Stimulated activated CD4-positive, alpha-beta T cell treated with anti-CD3 and anti-CD28 coated beads, Interleukin-15, amount 100 ng/mL, for 1 hour (primary cell): Measurements from ENCODE around the gene GULP1.

Experiments
- DNase-seq, 2 donors: peaks; one replicate each; pipeline ENCODE4 v3.0.0-alpha.2; 2020; ENCODE audit warnings: low read depth in 1 of 2, low spot score in 1 of 2

GULP1 gene

DNA sequence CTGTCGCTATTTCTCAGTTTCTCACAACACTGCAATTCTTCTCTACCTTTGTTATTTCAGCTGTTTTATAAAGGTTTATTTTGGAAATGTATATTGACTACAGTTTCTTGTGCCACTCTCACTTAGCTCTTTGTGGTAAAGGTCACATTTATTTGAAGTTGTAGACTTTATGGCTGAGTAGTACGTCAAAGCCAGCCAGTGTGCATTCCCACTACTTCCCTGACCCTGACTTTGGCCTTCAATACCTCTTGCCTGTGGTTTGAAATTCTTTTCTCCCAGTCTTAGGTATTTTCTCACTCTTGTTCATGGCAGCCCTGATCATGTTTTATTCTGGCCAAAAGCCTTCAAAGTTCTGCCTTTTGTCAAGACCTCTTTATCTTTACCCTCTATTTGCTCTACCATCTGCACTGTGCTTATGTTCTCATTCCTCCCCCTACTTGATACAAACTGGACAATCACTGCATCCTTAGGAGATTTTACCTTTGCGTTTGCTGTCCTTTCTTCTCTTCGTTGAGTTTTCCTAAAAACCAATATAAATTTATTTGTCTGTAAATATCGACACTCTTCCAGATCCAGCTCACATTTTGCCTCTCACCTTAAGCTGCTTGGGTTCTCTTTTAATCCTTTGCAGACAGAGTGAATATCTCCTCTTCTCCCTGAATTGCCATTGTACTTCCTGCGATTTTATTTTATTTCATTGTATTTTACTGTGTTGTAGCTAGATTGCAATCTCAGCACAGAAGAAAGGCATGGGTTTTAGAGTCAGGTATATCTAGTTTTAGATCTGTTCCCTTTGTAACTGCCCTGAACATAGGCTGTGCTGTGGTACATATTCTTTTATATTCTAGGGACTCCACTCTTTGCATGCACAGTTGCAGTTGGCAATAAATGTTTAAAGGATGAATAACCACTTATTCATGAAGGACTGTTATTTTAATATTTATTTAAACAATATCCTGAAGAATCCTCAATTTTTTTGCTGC, 31.2 kb downstream of the GULP1 start:
- DNase-seq, result no peak

DNA sequence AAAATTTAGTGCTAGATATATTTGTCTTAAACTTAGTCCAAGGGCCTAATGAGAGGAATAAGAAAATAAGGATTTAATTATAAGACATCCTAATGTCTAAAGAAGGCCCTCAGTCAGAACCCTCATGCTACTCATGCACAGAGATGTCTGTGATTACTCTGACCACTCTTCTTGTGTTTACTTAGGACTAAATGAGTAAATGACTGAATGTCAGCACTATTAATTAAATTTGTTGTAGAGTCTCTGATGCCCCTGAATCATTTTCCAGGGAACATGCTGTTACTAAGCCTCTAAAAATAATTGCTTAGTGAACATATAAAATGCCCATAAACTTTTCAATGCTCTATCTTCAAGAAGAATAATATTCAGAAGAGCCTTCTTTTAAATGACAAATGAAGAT, 32.4 kb downstream of the GULP1 start:
- DNase-seq, result no peak

DNA sequence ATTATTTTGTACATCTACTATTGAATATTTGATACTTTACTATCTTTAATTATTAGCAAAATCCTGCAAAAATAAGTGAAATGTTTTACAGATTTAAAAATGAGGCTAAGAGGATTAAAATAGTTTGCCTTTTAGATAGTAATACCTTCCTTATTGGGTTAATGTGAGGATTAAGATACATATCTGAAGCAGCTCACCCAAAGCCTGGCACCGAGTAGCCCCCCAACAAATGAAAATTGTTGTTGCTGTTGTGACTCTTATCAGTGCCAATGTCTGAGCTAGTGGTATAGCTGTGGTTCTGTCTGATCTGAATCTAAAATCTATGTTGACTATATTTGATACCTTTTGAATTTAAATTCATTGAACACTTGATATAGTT, 34.6 kb downstream of the GULP1 start:
- DNase-seq, result no peak

DNA sequence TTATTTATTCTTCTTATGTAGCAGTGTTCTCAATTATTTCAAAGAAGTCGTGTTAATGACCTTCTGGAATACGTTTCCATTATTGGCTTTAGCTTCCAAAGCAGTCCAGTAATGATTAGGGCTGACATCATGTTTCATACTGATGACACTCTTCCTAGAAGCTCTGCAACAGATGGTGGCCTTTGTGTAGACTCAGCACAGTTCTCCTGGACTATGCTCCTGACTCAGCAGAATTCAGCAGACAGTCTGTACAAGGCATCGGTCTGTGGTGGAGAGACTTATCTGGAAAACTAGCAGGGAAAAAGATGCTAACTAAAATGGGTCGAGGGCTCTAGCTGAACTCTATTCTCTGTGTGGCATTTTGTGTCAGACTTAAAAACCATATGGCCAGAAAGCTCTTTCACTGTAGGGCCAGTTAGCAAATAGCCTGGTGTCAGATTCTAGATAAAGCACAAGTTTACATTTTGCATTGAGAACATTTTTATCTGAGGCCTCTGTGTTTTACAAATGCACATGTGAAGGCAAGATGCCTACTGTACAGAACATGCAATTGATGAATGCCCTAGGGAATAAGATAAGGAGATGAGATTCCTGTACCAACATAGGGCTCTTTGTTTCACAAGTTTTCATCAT, 35.1 kb downstream of the GULP1 start:
- DNase-seq, result no peak

DNA sequence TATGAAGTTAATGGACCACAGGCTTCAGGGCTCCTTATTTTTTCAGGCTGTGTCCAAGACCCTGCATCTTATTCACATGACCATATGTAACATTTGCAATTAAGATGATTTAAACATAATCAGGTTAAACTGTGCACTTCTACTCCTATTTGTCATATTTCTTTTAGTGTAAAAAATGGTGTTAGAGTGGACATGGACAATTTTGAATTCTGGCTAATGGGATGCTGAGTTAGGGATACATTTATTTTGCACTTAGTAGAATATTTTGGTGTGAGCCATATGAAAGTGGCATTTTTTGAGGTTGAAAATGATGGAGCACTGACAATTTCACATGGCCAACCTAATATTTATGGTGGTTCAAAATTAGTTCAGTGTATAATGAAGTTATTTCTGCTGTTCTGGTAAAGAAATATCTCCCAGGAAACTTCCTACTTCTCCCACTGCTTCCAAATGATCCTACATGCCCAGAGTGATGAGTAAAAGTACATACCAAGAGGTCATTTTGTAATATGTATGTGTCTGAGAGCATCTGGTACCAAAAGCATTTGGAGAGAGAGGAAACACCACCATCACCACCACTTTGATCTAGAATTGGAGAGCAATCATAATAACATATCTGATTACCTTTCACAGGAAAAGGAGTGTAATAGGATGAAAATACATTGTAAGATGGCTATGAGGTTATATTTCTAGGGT, 36.0 kb downstream of the GULP1 start:
- no peak for DNase-seq

DNA sequence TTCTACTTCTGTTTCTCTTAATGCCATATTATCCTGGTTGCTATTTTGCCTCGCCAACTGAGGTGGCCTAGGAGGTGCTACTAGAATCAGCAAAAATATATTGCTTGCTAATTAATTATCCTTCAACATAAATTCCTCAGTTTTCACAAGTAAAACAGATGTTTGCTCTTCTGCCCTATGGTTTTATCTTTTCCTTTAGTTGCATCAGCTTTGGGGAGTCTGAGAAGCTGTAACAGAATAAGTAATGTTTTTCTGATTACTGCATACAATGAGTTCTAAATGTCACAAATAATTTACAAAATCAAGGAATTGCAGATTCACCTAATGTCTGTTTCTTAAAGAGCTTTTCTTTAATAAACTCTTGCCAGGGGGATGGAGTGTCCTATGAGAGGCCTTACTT, 36.7 kb downstream of the GULP1 start:
- DNase-seq, result no peak

DNA sequence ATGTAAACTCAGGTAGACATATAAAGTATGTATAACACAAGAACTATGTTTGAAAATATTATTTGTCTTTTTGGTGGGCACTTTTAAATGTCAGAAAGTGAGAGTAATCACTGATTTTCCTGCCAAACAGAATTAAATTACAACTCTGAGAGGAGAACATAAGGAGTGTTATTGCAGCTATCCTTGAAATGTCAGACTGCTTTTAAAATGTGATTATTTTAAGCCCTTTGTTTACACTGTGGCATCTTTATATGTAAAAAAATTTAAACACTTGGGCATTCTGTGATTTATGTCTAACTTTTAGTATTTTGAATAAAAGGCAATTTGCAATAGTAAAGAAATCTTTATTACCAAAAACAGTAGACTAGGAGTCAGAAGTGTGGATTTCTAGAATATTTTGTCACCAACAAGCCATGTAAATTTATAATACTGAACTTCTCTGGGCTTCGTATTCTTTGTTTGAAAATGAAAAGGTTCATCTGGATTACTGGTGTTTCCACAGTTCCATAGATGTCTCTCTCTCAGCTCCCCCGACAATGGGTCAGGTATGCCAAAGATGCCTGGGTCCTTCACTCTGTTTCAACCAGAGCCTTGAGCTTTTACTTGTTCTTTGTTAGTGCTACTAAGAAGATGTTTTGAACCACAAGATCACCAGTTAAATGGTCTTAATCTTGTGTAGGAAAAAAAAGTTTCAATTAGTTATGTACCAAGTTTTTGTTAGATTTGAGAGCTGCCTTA, 38.8 kb downstream of the GULP1 start:
- DNase-seq, result no peak

DNA sequence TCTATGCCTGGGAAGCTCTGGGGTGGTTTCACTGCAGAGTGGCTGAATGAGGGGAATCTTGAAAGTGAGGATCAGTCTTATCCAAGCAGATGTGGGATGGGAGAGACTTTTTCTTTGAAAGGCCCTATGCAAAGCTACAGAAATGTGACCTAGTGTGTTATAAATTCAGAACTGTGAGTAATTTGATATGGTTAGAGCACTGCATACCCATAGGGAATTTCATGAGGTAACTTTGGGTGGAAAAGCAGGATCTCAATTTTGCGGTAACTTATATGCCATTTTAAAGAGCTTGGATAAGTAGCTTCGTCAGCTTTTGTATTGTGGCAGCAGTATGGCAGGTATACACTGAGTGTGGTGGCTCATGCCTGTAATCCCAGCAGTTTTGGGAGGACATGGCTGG, 40.9 kb downstream of the GULP1 start:
- no peak for DNase-seq

DNA sequence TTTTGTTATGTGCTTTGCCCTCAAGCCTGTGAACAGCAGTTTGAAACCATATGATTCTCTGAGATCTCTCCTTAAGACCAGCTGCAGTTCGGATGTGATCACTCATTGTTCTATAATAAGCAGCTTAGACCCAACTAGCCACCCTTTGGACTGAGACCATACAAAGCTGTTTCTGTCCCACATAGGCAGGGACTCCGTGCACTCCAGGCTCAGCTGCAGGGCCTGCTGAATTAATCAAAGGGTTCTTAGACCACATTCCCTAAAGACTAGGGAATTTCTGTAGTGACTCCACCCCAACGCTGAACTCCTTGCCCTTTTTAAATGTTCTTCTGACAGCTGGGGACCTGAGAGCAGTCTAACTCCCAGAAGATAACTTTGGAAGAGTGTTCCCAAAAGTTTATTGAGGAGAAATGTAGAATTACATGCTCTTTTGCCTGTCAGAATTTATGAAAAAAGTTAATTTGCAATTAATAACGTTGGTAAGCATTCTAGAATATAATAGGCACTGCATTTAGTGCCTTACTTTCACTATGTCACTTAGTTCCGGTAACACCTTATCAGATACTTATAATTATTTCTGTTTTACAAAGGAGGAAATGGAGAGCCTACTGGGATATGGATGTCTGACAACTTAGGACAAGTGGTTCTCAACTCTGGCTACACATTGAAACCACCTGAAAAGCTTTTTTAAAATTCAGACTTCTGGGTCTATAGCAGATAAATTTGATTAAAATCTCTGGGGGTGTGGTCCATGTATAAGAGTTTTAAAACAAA, 42.3 kb downstream of the GULP1 start:
- DNase-seq, result no peak

DNA sequence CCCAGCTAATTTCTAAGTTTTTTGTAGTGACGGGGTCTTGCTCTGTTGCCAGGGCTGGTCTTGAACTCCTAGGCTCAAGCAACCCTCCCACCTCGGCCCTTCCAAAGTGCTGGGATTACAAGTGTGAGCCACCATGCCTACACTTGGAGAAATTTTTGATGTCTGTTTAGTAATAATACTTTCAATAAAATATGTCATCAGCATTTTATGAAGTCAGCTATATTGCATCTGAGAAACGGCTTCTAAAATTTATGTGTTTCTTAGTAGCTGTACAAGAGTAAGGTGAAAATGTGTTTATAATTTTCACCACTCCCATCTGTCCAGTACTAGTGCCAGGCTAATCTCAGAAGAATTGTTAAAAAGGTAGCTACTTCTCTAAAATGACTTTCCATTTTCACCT, 46.8 kb downstream of the GULP1 start:
- DNase-seq, result no peak

DNA sequence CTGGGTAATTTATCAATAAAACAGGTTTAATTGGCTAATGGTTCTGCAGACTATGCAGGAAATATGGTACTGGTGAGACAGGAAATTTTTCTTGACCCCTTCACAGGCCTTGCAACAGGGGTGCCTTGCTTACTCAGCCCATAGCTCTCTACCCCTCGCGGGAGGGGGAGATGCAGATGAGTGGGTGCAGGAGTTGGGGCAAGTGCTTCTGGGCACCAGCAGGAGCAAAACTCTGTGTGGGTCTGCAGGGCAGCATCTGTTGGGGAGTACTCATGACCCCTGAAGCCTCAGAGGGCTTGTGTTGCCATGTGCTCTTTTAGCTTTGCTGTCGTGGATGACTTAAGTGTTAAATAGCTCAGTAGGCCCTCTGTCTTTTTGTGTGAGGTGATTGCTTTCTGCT, 48.6 kb downstream of the GULP1 start:
- DNase-seq, result no peak

DNA sequence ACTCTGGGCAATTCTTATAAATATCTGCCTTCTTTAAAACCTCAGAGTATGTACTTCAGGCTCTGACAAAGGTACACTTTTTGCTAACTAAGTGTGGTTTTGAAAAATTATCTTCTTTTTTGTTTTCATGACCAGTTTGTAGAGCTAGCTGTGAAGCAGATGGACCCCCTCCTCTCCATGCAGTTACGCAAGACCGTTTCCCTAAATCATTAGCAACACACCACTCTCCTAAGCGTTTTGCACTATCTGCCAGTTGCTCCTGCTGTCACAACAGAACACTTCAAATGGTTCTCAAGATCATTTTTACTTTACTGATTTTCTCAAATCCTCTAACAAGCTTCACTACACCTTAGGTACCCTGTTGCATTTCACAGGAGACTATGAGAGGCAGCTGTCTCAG, 53.3 kb downstream of the GULP1 start:
- DNase-seq, result no peak

DNA sequence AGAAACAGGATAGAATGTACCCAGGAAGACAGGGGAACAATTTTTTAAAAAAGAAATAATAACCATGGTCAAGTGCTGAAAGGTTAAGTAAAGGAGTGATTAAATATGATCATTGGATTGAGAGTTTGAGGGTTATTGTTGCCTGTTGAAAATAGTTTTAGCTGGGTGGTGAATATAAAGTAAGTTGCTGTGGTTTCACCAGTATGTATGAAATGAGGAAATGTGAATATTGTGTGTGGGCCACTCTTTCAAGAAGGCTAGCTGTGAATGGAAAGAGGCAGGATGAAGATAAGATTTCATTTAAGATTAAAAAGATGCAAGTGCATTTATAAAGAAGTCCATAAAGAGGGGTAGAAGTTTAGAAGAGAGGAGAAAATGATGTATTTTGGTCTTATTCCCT, 53.8 kb downstream of the GULP1 start:
- no peak for DNase-seq

DNA sequence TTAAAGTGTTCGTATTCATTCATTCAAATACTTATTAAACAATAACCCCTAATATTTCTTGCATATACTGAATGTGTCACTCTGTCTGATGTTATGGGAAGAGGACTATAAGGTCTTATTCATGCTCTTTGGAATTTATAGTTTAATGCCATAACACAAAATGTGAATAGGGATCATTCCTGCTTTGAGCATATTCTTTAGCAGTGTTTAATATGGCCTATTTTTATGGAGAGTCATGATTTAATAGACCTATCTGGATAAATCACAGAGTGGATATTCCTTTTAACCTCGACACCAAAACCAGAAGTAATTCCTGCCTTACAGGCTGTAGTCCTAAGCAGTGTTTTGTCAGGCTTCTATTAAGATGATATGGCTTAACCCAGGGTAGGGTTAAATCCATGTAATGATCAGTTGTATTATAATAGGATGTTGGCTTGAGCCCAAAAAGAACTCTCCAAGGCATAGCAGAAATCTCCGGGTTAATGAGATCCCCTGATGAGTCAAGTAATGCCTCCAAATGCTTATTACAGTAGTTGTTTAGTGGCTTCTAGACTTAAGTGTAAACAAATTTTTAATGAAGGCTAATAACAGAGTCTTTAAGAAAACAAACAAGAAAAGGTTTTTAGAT, 54.3 kb downstream of the GULP1 start:
- DNase-seq, result no peak

DNA sequence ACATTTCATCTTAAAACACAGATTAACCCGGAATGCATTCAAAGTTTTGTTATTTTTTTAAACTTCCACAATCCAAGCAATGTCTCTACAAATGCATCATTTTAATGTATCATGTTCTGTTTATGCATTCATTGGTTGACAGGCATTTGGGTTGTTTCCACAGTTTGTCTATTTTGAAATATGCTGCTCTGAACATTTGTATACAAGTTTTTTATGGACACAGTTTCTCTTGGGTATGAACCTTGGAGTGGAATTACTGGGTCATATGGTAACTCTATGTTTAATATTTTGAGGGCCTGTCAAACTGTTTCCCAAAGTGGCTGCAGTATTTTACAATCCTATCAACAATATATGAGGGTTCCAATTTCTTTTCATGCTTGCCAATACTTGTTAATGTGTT, 57.3 kb downstream of the GULP1 start:
- no peak for DNase-seq

DNA sequence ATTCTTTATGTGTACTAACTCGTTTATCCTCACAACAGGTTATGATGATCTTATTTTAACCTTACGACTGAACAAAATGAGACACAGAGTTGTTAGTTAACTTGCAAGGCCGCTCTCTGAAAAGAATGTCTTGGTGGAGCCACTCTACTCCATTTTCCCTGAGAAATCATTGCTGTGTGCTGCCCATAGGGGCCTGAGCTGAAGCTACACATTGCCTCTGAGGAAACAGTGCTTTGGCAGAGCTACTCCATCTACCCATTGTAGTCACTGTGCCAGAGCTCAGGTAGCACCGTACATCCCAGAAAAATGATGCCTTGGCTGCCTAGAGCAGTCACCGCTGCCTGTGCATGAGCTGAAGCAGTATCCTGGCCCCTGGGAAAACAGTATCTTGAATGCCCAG, 61.6 kb downstream of the GULP1 start:
- no peak for DNase-seq

DNA sequence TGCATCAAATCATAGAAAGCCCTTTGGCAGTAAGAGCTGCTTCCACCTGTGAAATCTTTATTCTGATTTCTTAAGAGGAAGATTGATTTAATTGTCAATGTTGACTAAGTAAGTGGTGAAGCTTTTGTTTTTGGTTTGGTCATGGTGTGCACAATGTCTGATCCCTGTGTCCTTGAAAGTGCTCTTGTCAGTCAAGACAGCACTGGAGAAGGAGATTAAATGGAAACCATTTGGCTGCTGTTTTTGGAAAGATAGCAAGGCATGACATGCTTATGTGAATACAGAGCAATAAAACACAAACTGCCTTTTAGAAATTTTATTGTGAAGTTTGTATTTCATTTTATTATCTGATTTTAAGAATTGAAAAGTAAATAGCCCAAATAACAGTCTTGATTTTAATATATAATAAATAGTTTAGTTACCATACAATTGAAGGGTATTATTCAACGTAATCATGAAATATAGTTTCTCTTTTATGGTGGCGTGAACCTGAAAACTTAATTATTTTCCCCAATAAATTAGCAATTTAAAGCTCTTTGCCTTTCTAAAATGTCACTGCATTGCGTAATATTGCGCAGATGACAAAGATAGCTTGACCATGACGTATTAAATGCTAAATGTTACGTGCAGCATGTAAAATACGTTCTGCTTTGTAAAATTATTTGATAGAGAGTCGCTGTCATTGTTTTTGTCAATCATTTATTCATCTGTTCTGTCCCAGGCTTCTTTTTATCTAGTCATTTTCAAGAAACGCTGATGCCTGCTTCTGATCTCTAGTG, 69.0 kb downstream of the GULP1 start:
- no peak for DNase-seq

DNA sequence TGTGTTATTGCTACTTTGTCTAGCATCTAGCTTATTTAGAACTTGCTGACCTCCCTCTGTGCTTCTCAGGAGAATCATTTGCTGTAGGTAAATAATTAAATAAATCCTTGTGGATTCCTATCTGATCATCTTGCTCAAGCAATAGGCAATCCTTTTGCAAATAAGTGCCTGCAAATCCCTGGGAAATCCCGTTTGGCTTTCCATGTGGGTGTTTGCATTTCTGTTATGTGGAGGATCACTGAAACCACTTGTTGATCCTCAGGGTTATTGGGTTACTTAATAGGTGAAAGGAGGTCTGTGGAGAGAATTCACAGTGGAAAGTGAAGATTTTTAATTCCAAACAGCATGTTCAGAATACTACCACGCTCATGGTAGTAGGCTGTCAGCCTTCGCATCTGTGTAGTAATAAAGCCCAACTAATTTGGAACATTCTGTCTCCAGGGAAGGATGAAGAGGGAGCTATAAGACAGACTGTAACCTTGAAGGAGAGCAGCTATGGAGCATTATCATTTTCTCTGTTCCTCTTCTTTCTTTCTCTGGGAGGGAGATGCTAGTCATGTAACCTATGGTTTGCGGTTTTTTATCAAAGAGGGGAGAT, 72.5 kb downstream of the GULP1 start:
- no peak for DNase-seq

DNA sequence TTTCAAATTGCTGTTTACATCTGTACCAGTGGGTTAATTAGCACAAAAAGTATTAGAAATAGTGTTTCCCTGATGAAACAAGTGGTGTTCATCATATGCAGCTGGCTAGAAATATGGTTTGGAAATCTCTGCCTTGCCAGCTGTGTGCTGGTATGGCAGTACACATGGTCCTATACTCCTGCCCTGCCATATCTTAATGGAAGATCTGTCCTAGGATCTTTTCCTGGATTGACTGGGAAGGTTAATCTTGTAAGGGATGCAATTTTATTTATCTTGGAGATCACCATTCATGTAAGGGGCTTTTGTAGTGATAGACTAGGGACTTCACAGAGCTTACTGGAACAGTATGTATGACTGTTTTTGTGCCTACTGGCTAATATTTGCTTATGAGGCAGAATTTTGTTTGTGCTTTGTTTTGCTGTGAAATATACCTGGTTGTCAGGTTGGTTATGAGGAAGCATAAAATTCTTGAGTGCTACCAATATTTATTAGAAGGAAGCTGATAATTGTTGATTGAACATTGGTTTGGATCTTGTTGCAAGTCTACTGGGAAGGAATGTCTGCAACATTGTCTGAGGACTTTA, 73.5 kb downstream of the GULP1 start:
- no peak for DNase-seq
